Neuronal stem cell (in vitro differentiated cells): ENCODE measurements around the gene TEX44.
"Not testable (repeated sequence)": the region's sequence is repeated elsewhere in the genome, so short reads cannot be mapped to it uniquely, and the experiment has no call there.

Experiments
- DNase-seq: peaks from one replicate; pipeline ENCODE4 v3.0.0-alpha.2; 2013; ENCODE audit warnings: low spot score
- H2AFZ ChIP-seq: one replicate; pipeline ENCODE4 v1.6.1; 2013; ENCODE audit warnings: mild to moderate bottlenecking, low read length, inconsistent platforms
- H2AK5ac ChIP-seq: 2 replicates; pipeline ENCODE4 v1.6.1; 2013; ENCODE audit warnings: low read depth, mild to moderate bottlenecking, inconsistent platforms, low read length, moderate library complexity, mixed read lengths
- H2BK120ac ChIP-seq: 2 replicates; pipeline ENCODE4 v1.6.1; 2013; ENCODE audit warnings: low read depth, mild to moderate bottlenecking, inconsistent platforms, low read length, moderate library complexity, mixed read lengths
- H2BK12ac ChIP-seq: one replicate; pipeline ENCODE4 v1.6.1; 2013; ENCODE audit warnings: low read length, inconsistent platforms
- H2BK15ac ChIP-seq: 2 replicates; pipeline ENCODE4 v1.6.1; 2013; ENCODE audit warnings: mild to moderate bottlenecking, low read length, inconsistent platforms, mixed read lengths
- H2BK5ac ChIP-seq: one replicate; pipeline ENCODE4 v1.6.1; 2013; ENCODE audit warnings: inconsistent platforms, mild to moderate bottlenecking, low read length, moderate library complexity
- H3K14ac ChIP-seq: one replicate; pipeline ENCODE4 v1.6.1; 2013; ENCODE audit warnings: low read length, inconsistent platforms
- H3K18ac ChIP-seq: 2 replicates; pipeline ENCODE4 v1.6.1; 2013; ENCODE audit warnings: low read length, inconsistent platforms
- H3K23ac ChIP-seq: 2 replicates; pipeline ENCODE4 v1.6.1; 2013; ENCODE audit warnings: low read depth, mild to moderate bottlenecking, mixed read lengths, low read length, inconsistent platforms; ENCODE audit not compliant: poor library complexity
- H3K27ac ChIP-seq: replicated peaks from 3 replicates; pipeline ENCODE4 v1.5.1; 2013; ENCODE audit warnings: low read length, inconsistent platforms
- H3K27me3 ChIP-seq, 3 experiments: 2 replicates each; pipeline ENCODE4 v1.6.1; 2013; ENCODE audit warnings: low read length in 3 of 3, mild to moderate bottlenecking in 2 of 3, inconsistent platforms in 1 of 3, low read depth in 1 of 3, mixed read lengths in 1 of 3, moderate library complexity in 1 of 3; ENCODE audit not compliant: control insufficient read depth in 3 of 3, insufficient read depth in 3 of 3
- H3K36me3 ChIP-seq, 2 donors: replicated peaks in 1 of 2; 2 replicates each; pipeline ENCODE4 v1.6.1; 2013; ENCODE audit warnings: low read length in 2 of 2; ENCODE audit not compliant: control insufficient read depth in 2 of 2, insufficient read depth in 2 of 2
- H3K4ac ChIP-seq: 2 replicates; pipeline ENCODE4 v1.6.1; 2013; ENCODE audit warnings: inconsistent platforms, mild to moderate bottlenecking, low read length, moderate library complexity
- H3K4me1 ChIP-seq, 2 donors: 1 replicate in 1 of 2; 2 replicates in 1 of 2; pipeline ENCODE4 v1.6.1; 2013; ENCODE audit warnings: low read length in 2 of 2, low read depth in 1 of 2; ENCODE audit not compliant: control insufficient read depth in 2 of 2, insufficient read depth in 1 of 2
- H3K4me2 ChIP-seq: one replicate; pipeline ENCODE4 v1.6.1; 2013; ENCODE audit warnings: mild to moderate bottlenecking, low read length, inconsistent platforms; ENCODE audit not compliant: insufficient read depth, poor library complexity, severe bottlenecking
- H3K4me3 ChIP-seq, 2 donors: 2 replicates each; pipeline ENCODE4 v1.5.1; 2013; ENCODE audit warnings: low read length in 2 of 2, mild to moderate bottlenecking in 2 of 2, inconsistent platforms in 1 of 2, moderate library complexity in 1 of 2
- H3K79me1 ChIP-seq: one replicate; pipeline ENCODE4 v1.6.1; 2013; ENCODE audit warnings: low read depth, mild to moderate bottlenecking, inconsistent platforms, low read length, moderate library complexity
- H3K9ac ChIP-seq: one replicate; pipeline ENCODE4 v1.6.1; 2013; ENCODE audit warnings: mild to moderate bottlenecking, low read depth, low read length, inconsistent platforms; ENCODE audit not compliant: poor library complexity
- H3K9me3 ChIP-seq, 2 donors: replicated peaks in 1 of 2; 2 replicates each; pipeline versions ENCODE3 to v1.6.1; 2013; ENCODE audit warnings: low read length in 2 of 2, mild to moderate bottlenecking in 2 of 2, inconsistent platforms in 1 of 2, low read depth in 1 of 2, mixed read lengths in 1 of 2, moderate library complexity in 1 of 2; ENCODE audit not compliant: control insufficient read depth in 2 of 2, insufficient read depth in 1 of 2
- H4K8ac ChIP-seq: one replicate; pipeline ENCODE4 v1.6.1; 2013; ENCODE audit warnings: low read depth, mild to moderate bottlenecking, inconsistent platforms, low read length, moderate library complexity
- H4K91ac ChIP-seq: one replicate; pipeline ENCODE4 v1.6.1; 2013; ENCODE audit warnings: low read length, low read depth, mild to moderate bottlenecking, inconsistent platforms; ENCODE audit not compliant: poor library complexity
- WGBS, 2 donors: extraction: QIAGEN DNeasy Blood & Tissue Kit; methylation state at CpG; one replicate each; pipeline ENCODE4 v1.1.7; 2013; ENCODE audit warnings: missing lambda C conversion rate in 2 of 2, mixed read lengths in 1 of 2; ENCODE audit not compliant: insufficient read length in 2 of 2, insufficient replicate concordance in 1 of 2; ENCODE audit errors: extremely low coverage in 2 of 2; 5-methylcytosine and 5-hydroxymethylcytosine counted together

Gene TEX44

GRCh38 chr2:231568098-231568784 lies 24.4 kb upstream of the TEX44 start:
- no peak overlapping the region for H2BK120ac ChIP-seq
- peak overlapping the region; percentile 38 for H3K14ac ChIP-seq
- no peak overlapping the region for H2BK5ac ChIP-seq
- peak overlapping the region; percentile 83 for H2AK5ac ChIP-seq
- H3K9me3 ChIP-seq: peaks cover 0 to 3% of the 10 kb centered on the region in 2 donors
- H3K4me2 ChIP-seq: no peak overlapping the region
- no peak overlapping the region for H3K9ac ChIP-seq
- no peak overlapping the region for H3K23ac ChIP-seq
- H3K4me3 ChIP-seq: no peak overlapping the region
- H3K36me3 ChIP-seq: no peaks in the 10 kb centered on the region
- peak overlapping the region; percentile 41 for H2BK12ac ChIP-seq
- peak overlapping the region; percentile 83 for H3K18ac ChIP-seq
- H3K27me3 ChIP-seq: no peaks in the 10 kb centered on the region
- peak overlapping the region; percentile 4 for H4K8ac ChIP-seq
- peaks cover 2% of the 10 kb centered on the region for H3K79me1 ChIP-seq
- peak overlapping the region; percentile 97 for H2BK15ac ChIP-seq
- no peak for DNase-seq
- peaks cover 5 to 10% of the 10 kb centered on the region in 2 donors for H3K4me1 ChIP-seq
- H4K91ac ChIP-seq: no peak overlapping the region
- H2AFZ ChIP-seq: no peak overlapping the region
- WGBS, 2 donors: no CpG with 5 or more reads among the region's 6 CpGs
- no peak overlapping the region for H3K4ac ChIP-seq
- H3K27ac ChIP-seq: no peak overlapping the region

- DNase-seq: no peak
- Histone ChIP-seq H4K91ac (no peak overlapping the region), H2BK120ac (no peak overlapping the region), H2BK12ac (peak overlapping the region; percentile 88), H3K36me3 (no peaks in the 10 kb centered on the region), H3K79me1 (peaks cover 2% of the 10 kb centered on the region), H3K27ac (no peak overlapping the region), H3K18ac (peak overlapping the region; percentile 84), H4K8ac (no peak overlapping the region), H3K9ac (no peak overlapping the region), H2AK5ac (peak overlapping the region; percentile 90), H2BK15ac (peak overlapping the region; percentile 97), H3K4me2 (no peak overlapping the region), H2AFZ (no peak overlapping the region), H3K4ac (no peak overlapping the region), H3K27me3 (no peaks in the 10 kb centered on the region), H3K14ac (peak overlapping the region; percentile 6), H3K4me1 (peaks cover 11 to 13% of the 10 kb centered on the region in 2 donors), H2BK5ac (no peak overlapping the region), H3K4me3 (no peak overlapping the region), H3K9me3 (peaks cover 0 to 3% of the 10 kb centered on the region in 2 donors), H3K23ac (no peak overlapping the region)
- WGBS, 2 donors: no CpG with 5 or more reads among the region's 7 CpGs
Measured at GRCh38 chr2:231568785-231569435, 23.8 kb upstream of the TEX44 start.

GRCh38 chr2:231570915-231571314 lies 21.7 kb upstream of the TEX44 start:
- H3K4me1 ChIP-seq: peaks cover 13 to 15% of the 10 kb centered on the region in 2 donors
- H2BK5ac ChIP-seq, H2BK12ac ChIP-seq, H3K23ac ChIP-seq, H2AFZ ChIP-seq, H2BK120ac ChIP-seq, H4K8ac ChIP-seq, H3K4me2 ChIP-seq, H4K91ac ChIP-seq, H3K9ac ChIP-seq, H3K4me3 ChIP-seq, DNase-seq, H3K14ac ChIP-seq, H3K4ac ChIP-seq, H3K36me3 ChIP-seq, H3K9me3 ChIP-seq, H2AK5ac ChIP-seq, H3K18ac ChIP-seq, H3K27ac ChIP-seq, H2BK15ac ChIP-seq, H3K27me3 ChIP-seq, H3K79me1 ChIP-seq: not testable (repeated sequence)
- no CpG with 5 or more reads among the region's 5 CpGs for WGBS, 2 donors

GRCh38 chr2:231571661-231572191 lies 20.9 kb upstream of the TEX44 start:
- H3K79me1 ChIP-seq: peaks cover 2% of the 10 kb centered on the region

More at GRCh38 chr2:231571661-231572191, 20.9 kb upstream of the TEX44 start:
- Histone ChIP-seq H2BK15ac (no peak overlapping the region), H2AFZ (peak overlapping the region; percentile 68), H3K27ac (no peak overlapping the region), H2BK12ac (no peak overlapping the region), H2BK5ac (no peak overlapping the region), H3K14ac (no peak overlapping the region), H3K36me3 (no peaks in the 10 kb centered on the region), H2AK5ac (no peak overlapping the region), H3K23ac (no peak overlapping the region), H3K27me3 (no peaks in the 10 kb centered on the region), H3K4me2 (no peak overlapping the region), H3K4me1 (peaks cover 16 to 21% of the 10 kb centered on the region in 2 donors), H3K9ac (no peak overlapping the region), H2BK120ac (no peak overlapping the region), H3K18ac (no peak overlapping the region), H4K8ac (no peak overlapping the region), H3K4ac (no peak overlapping the region), H4K91ac (no peak overlapping the region), H3K9me3 (no peaks in the 10 kb centered on the region), H3K4me3 (no peak overlapping the region)
- no peak for DNase-seq
- no CpG with 5 or more reads among the region's 4 CpGs for WGBS, 2 donors
